ENCODE results near the gene FAM13A. TPM values are rescaled to one million over a fixed set of nuclear protein-coding genes. Genes with fewer than 3 reads are reported as not detected.

FAM13A gene
- total and polyA plus RNA-seq, 2 of the 8 experiments (the other 6 are each of a cell fraction or from before 2014, with no cell fraction given) = 7.1 to 16.5 TPM

GRCh38 chr4:89101256-89102161 is 44.5 kb upstream of the FAM13A start (continued):
- TF ChIP-seq TBP (IDR thresholded peaks at IDR 0.05; ENCODE audit: low read depth, low read length) (no peak), EZH2 (IDR thresholded peaks at IDR 0.05; ENCODE audit: low read depth, low read length, severe bottlenecking) (no peak)

All from H1 (cell line).